Adipose tissue (tissue), 3 donors: ENCODE results near the gene SNUPN. TPM values are rescaled to one million over a fixed set of nuclear protein-coding genes. Genes with fewer than 3 reads are reported as not detected.
"Not testable (repeated sequence)": the region's sequence is repeated elsewhere in the genome, so short reads cannot be mapped to it uniquely, and the experiment has no call there.

Source experiments
- H3K27ac ChIP-seq: one replicate; pipeline ENCODE4 v1.5.1; 2013; ENCODE audit warnings: low read depth, low read length
- WGBS, 3 donors: extraction: QIAGEN DNeasy Blood & Tissue Kit; methylation state at CpG; one replicate each; pipeline ENCODE4 v1.1.7; 2013; 5-methylcytosine and 5-hydroxymethylcytosine counted together
- polyA plus RNA-seq, 3 donors: library from polyadenylated mRNA; stranded (reverse); fragments of 200-250 nt; gene quantifications; one replicate each; pipeline ENCODE4 v1.2.3, GENCODE V29; 2013
- donor health status: healthy with polysubstance abuse.
- donor health status: Bipolar disorder and iron deficiency.
- donor health status: healthy.

The SNUPN gene
- polyA plus RNA-seq, 3 donors = 10.0 to 35.7 (median 21.2) TPM

DNA sequence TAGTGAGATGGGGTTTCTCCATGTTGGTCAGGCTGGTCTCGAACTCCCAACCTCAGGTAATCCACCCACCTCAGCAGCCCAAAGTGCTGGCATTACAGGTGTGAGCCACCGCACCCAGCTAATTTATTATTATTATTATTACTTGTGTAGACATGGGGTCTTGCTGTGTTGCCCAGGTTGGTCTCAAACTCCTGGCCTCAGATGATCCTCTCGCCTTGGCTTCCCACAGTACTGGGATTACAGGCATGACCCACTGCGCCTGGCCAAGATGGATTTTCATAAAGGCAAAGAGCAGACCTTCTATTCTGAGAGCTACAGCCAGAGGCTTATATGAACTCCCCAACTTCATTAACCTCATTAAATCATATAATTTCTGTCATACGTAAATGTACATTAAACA is 63.6 kb downstream of the SNUPN start:
- WGBS, 3 donors = 95 to 98% (median 98%) methylated on average over 5 of the region's 5 CpGs
- H3K27ac ChIP-seq = no peak overlapping the region

DNA sequence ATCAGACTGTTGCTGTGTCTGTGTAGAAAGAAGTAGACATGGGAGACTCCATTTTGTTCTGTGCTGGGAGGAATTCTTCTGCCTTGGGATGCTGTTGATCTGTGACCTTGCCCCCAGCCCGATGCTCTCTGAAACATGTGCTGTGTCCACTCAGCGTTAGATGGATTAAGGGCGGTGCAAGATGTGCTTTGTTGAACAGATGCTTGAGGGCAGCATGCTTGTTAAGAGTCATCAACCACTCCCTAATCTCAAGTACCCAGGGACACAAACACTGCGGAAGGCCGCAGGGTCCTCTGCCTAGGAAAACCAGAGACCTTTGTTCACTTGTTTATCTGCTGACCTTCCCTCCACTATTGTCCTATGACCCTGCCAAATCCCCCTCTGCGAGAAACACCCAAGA is 66.2 kb downstream of the SNUPN start:
- not testable (repeated sequence) for H3K27ac ChIP-seq
- WGBS, 3 donors = 84 to 87% (median 86%) methylated on average over 5 to 6 of the region's 6 CpGs

DNA sequence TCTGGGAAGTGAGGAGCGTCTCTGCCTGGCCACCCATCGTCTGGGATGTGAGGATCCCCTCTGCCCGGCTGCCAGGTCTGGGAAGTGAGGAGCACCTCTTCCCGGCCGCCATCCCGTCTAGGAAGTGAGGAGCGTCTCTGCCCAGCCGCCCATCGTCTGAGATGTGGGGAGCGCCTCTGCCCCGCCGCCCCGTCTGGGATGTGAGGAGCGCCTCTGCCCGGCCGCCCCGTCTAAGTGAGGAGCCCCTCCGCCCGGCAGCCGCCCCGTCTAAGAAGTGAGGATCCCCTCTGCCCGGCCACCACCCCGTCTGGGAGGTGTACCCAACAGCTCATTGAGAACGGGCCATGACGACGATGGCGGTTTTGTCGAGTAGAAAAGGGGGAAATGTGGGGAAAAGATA is 66.6 kb downstream of the SNUPN start:
- WGBS, 3 donors = 90 to 98% (median 93%) methylated on average over 8 to 27 of the region's 28 CpGs
- H3K27ac ChIP-seq = not testable (repeated sequence)

DNA sequence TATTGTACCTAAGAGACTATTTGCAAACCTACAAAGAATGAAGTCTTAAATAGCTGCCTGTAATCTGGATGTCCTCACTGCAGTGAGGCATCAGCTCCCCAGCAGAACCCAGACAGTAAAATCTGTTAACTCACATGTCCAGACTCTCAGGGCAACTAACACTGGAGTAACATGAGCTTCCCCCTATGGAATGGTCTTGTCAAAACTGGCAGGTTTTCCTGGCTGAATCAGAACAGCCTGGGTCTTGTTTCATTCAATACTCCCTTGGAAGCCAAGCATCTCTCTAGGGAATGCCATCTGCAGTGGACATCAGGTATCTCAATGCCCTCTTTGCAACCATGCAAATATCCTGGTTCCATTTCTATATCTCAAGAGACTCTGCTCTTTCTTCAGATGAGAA is 70.8 kb downstream of the SNUPN start:
- H3K27ac ChIP-seq = no peak overlapping the region

DNA sequence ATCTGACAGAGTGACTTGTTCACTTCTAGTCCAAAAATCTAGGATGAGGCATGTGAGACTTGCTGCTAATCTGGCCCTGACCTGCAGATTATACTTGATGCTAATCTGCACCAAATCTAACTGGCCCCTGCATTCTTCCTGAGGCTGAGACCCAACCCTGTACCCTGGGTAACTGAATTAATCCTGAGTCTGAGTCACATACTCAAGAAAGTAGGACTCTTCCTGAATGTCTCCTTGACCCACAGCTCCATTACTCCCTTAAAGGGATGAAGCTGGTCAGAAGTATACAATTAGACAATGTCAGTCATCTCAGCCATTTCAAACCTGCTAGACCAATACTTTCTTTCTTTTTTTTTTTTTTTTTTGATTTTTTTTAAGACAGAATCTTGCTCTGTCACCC is 71.9 kb downstream of the SNUPN start:
- H3K27ac ChIP-seq = no peak overlapping the region

DNA sequence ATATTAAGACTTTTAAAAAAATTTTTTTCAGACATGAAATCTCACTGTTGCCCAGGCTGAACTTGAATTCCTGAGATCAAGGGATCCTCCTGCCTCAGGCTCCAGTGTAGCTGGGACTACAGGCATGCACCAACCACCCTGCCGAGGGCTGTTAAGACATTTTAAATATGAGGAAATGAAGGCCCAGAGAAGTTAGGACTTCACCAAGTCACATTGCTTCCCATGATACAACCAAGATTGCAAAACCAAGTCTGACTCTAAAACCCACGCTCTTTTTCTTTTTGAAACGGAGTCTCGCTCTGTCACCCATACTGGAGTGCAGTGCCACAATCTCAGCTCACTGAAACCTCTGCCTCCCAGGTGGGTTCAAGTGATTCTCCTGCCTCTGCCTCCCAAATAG is 74.4 kb downstream of the SNUPN start:
- H3K27ac ChIP-seq = no peak overlapping the region

More for the DNA sequence above, 74.4 kb downstream of the SNUPN start:
- 48 to 95% (median 70%) methylated on average over 4 of the region's 4 CpGs for WGBS, 3 donors

Other genes starting within 250 kb of the SNUPN start
- 10 to 100 TPM in 2 of 3 donors, 1 to 10 TPM in 1; 8.9 to 16.9 (median 16.9) TPM for gene SIN3A, start 174.0 kb downstream of the SNUPN start, polyA plus RNA-seq
- 10 to 100 TPM in 1 of 3 donors, 1 to 10 TPM in 2; 5.9 to 10.5 (median 9.8) TPM for gene PTPN9, start 46.4 kb downstream of the SNUPN start, polyA plus RNA-seq
- gene IMP3, start 14.5 kb upstream of the SNUPN start, polyA plus RNA-seq = 10 to 100 TPM; 45.6 to 60.4 (median 58.8) TPM
- 10 to 100 TPM; 14.1 to 18.3 (median 17.4) TPM for gene SNX33, start 22.2 kb upstream of the SNUPN start, polyA plus RNA-seq
- 10 to 100 TPM in 2 of 3 donors, 1 to 10 TPM in 1; 7.4 to 82.9 (median 25.3) TPM for gene CSPG4, start 87.1 kb upstream of the SNUPN start, polyA plus RNA-seq
- 10 to 100 TPM; 10.2 to 44.0 (median 16.9) TPM for gene UBE2Q2, start 217.7 kb upstream of the SNUPN start, polyA plus RNA-seq